ENCODE data around the gene IGSF23.
"Not testable (repeated sequence)": the region's sequence is repeated elsewhere in the genome, so short reads cannot be mapped to it uniquely, and the experiment has no call there.

- TF ChIP-seq CTCF (conservative IDR thresholded peaks at IDR 0.05; ENCODE audit: low read depth in 2 of 2); REST (IDR thresholded peaks at IDR 0.05; ENCODE audit: unreplicated experiment); CREB1 (CRISPR knock-in tag; IDR thresholded peaks at IDR 0.05; ENCODE audit: low read depth); POLR2AphosphoS5 (IDR thresholded peaks at IDR 0.05; ENCODE audit: low read depth); STAT1 (IDR thresholded peaks at IDR 0.05; ENCODE audit: unreplicated experiment); EZH2 (IDR thresholded peaks at IDR 0.05; ENCODE audit: low read depth, unreplicated experiment); JUNB (IDR thresholded peaks at IDR 0.05; ENCODE audit: unreplicated experiment); EZH2phosphoT487 (IDR thresholded peaks at IDR 0.05; ENCODE audit: unreplicated experiment); ZNF331 (CRISPR knock-in tag; IDR thresholded peaks at IDR 0.05; ENCODE audit: low read depth); NANOG (IDR thresholded peaks at IDR 0.05; ENCODE audit: borderline replicate concordance): not testable (repeated sequence)
- TF ChIP-seq, protein P1, sequence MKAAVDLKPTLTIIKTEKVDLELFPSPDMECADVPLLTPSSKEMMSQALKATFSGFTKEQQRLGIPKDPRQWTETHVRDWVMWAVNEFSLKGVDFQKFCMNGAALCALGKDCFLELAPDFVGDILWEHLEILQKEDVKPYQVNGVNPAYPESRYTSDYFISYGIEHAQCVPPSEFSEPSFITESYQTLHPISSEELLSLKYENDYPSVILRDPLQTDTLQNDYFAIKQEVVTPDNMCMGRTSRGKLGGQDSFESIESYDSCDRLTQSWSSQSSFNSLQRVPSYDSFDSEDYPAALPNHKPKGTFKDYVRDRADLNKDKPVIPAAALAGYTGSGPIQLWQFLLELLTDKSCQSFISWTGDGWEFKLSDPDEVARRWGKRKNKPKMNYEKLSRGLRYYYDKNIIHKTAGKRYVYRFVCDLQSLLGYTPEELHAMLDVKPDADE (IDR thresholded peaks at IDR 0.05) = not testable (repeated sequence)
Measured at GRCh38 chr19:44684396-44684795, 71.0 kb downstream of the IGSF23 start.

Data from GM23338 (cell line).